HEK293 (cell line): ENCODE measurements around the gene MIB2.

ENCODE experiments used
- GLIS2 ChIP-seq: fragments of 450-650 bp; formaldehyde crosslinking; IDR thresholded peaks from 2 replicates; pipeline ENCODE4 v1.5.1; 2016; ENCODE audit warnings: missing biosample characterization, missing genetic modification characterization
- ZNF548 ChIP-seq: fragments of 450-650 bp; formaldehyde crosslinking; IDR thresholded peaks from 2 replicates; pipeline ENCODE4 v1.5.1; 2016; ENCODE audit warnings: missing biosample characterization, missing genetic modification characterization
- ZNF629 ChIP-seq: fragments of 450-650 bp; formaldehyde crosslinking; IDR thresholded peaks from 2 replicates; pipeline ENCODE4 v1.5.1; 2017; ENCODE audit warnings: missing biosample characterization, missing genetic modification characterization

GRCh38 chr1:1671365-1672119, 56.2 kb downstream of the MIB2 start:
- no peak for TF ChIP-seq ZNF548 (tag by site-specific recombination)
- no peak for TF ChIP-seq ZNF629 (tag by site-specific recombination)
- no peak for TF ChIP-seq GLIS2
